HG03196 (cell line): Measurements from ENCODE around the gene IFITM5.
"Not testable (repeated sequence)": the region's sequence is repeated elsewhere in the genome, so short reads cannot be mapped to it uniquely, and the experiment has no call there.

Source experiments
- ATAC-seq: cut with Tn5 transposase; IDR thresholded peaks from one replicate; pipeline ENCODE4 v1.9.1; 2021; ENCODE audit not compliant: unreplicated experiment

Gene IFITM5

GRCh38 chr11:299081-299891, at the start of gene IFITM5:
Gene IFITM5 (minus strand): TSS chr11:299526. CDS start chr11:299490, 36 bp downstream.
- ATAC-seq, result no peak

DNA sequence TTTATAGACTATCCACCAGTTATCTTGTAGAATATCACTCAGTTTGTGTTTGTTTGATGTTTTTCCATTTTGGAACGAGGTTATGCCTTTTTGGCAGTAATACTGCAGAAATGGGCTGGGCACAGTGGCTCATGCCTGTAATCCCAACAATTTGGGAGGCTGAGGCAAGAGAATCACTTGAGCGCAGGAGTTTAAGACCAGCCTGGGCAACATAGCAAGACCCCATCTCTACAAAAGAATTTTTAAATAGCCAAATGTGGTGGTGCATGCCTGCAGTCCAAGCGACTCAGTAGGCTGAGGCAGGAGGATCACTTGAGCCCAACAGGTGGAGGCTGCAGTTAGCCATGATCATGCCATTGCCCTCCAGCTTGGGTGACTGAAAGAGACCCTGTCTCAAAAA, 47.2 kb upstream of the IFITM5 start:
- ATAC-seq, result no peak

DNA sequence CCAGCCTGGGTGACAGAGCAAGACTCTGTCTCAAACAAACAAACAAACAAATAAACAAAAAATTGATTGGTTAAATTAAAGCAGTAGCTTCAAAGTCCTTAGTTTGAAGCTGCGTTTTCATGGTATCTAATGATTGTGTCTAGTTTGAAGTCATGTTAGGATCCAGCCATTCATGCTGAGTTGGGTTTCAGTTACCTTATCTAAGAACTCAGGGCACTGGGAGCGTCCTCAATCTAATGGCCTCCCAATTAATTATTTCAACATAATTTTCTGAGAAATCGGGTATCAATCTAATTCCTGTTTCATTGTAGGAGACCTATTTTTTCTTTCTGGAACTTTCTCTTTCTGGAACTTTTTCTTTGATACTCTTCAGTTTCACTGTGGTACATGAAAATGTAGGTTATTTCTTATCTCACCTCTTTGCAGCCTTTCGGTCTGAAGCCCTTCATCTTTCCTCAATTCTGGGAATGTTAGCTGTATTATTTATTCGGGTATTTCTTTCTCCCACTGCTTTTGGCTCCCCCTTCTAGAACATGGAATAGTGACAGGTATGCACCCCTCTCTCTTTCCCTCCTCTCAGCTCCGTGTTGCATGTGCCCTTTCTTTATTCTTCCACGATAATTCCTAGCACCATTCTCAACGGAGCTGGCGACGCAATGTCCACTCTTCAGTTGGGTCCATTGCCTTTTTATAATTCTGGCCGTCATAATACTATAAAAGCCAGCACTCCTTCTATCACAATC, 45.7 kb upstream of the IFITM5 start:
- no peak for ATAC-seq

DNA sequence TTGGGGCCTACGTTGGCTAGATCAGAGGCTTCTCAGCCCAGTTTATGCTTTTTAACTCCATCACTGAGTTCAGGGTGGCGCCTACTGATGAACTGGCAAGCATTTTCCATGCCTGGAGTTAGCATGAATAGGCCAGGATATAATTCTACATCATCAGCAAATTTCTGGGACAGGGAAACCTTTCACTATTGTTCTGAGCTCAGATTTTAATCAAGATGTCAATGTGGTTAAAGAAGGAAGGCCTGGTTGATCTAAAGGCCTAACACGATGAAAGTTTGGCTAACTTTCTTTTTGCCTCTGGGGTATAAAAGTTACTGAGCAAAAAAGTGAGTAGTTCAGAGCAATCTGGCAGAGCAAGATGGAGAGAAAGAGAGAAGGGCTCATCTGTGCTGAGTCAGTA, 43.0 kb upstream of the IFITM5 start:
- no peak for ATAC-seq

GRCh38 chr11:340539-341512, 41.5 kb upstream of the IFITM5 start:
- ATAC-seq, result no peak

DNA sequence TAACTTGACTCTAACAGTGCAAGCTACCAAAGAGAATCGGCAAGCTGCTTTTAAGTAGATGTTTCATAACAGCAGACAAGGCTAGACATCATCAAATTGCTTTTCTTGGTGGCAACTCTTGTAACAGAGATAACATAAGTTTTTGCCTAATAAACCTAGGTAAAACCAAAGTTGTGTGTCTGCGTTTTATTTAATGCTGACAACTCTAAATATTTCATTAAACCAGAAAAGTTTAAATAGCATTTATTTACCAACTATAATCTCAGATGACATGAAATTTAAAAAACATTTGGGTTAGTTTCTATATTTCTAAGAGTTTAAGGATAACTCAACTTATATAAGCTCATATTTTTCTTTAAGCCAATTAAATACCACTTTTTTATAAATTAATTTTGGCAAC, 40.6 kb upstream of the IFITM5 start:
- ATAC-seq, result no peak

DNA sequence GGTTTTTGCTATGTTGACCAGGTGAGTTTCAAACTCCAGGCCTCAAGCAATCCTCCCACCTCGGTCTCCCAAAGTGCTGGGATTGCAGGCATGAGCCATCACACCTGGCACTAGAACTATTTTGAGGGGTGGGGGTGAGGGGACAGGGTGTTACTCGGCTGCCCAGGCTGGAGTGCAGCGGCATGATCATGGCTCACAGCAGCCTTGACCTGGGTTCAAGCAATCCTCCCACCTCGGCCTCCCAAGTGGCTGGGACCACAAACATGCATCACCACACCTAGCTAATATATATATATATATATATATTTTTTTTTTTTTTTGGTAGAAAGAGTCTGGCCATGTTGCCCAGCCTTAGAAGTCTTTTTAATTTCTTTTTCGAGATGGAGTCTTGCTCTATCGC, 38.4 kb upstream of the IFITM5 start:
- no peak for ATAC-seq

GRCh38 chr11:336659-337198, 37.4 kb upstream of the IFITM5 start:
- no peak for ATAC-seq

GRCh38 chr11:335779-336658, 36.7 kb upstream of the IFITM5 start:
- no peak for ATAC-seq

GRCh38 chr11:334264-334994, 35.1 kb upstream of the IFITM5 start:
- ATAC-seq, result no peak

DNA sequence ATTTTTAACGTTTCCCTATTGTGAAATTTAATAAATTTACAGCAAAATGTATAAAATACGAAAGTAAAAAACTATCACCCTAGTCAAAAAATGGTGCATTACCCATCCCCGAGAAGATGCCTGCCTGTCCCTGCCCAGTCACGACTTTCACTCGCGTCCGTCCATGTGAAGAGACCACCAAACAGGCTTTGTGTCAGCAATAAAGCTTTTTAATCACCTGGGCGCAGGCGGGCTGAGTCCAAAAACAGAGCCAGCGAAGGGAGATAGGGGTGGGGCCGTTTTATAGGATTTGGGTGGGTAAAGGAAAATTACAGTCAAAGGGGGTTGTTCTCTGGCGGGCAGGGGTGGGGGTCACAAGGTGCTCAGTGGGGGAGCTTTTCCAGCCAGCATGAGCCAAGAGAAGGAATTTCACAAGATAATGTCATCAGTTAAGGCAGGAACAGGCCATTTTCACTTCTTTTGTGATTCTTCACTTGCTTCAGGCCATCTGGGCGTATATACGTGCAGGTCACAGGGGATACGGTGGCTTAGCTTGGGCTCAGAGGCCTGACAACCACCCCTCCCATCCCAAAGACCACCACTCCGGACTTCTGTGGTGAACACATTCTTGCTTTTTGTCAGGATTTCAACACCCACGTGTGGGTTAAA, 34.4 kb upstream of the IFITM5 start:
- ATAC-seq, result not testable (repeated sequence)

DNA sequence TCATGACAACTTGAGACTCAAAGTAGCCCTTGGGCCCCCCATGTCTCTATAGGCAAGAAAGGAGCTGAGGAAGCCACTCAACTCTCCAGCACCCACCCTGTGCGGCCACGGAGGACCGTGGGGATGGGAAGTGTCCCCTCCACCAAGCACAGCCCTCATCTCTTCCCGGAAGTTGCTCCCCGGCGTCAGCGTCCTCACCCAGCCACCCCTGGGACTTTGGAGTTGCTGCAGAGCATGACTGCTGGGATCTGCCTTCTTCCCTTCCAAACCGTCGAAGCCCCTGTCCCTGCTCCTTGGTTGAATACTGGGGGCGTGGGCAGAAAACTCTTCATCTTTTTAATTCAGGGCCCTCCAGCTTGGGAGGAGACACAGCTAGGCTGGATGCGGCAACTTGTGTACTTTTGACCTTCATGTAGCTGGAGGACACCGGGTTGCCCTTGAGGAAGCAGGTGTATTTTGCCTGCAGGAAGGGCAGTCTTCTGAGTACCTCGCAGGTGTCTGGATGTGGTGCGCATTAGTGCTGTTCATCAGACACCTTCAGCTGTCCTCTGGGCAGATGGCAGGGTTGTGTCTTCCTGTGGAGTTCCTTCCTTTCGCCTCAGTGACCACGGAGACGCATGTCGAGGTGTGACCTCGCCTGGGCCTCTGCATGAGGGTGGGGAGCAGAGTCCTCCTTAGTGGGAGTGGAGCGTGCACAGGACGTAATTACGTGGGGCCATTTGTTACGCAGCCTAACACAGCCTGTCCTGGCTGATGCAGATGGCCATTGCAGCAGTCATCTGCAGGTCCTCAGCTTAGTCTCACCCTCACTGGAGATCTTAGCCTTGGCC, 33.5 kb upstream of the IFITM5 start:
- ATAC-seq, result no peak

DNA sequence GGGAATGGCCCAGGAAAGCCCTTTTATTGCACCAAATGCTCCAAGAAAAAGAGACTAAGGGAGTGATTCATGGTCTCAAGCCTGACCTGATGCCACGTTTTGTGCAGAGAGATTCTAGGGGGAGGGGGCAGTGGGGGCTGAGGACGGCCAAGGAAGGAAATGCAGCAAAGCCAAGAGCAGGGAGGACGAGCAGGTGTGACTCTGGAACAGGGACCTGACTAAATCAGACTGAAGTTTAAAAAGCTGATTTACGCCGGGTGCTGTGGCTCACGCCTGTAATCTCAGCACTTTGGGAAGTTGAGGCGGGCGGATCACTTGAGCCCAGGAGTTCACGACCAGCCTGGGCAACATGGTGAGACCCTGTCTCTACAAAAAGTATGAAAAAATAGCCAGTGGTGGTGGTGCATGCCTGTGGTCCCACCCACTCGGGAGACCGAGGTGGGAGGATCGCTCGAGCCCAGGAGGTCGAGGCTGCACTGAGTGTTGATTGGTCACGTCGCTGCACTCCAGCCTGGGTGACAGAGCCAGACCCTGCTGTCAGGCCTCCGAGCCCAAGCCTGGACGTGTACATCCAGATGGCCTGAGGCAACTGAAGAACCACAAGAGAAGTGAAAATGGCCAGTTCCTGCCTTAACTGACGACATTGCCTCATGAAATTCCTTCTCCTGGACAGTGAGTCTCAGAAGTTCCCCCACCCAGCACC, 32.2 kb upstream of the IFITM5 start:
- no peak for ATAC-seq

- no peak for ATAC-seq
Observed at GRCh38 chr11:330694-331357, 31.5 kb upstream of the IFITM5 start.

GRCh38 chr11:330307-330693, 31.0 kb upstream of the IFITM5 start:
- ATAC-seq, result no peak

- ATAC-seq, result no peak
Observed at GRCh38 chr11:329886-330253, 30.5 kb upstream of the IFITM5 start.
